GM10266 (cell line): Measurements from ENCODE around the gene NLGN4Y.

ENCODE experiments used
- DNase-seq: peaks from one replicate; pipeline ENCODE4 v3.0.0; 2012; ENCODE audit errors: extremely low spot score
- TF ChIP-seq, protein P1 (sequence below): IDR thresholded peaks from 2 replicates; pipeline ENCODE4 v1.5.1; 2012; ENCODE audit warnings: mild to moderate bottlenecking, low read depth; ENCODE audit not compliant: control insufficient read depth, insufficient read depth; ENCODE audit errors: missing control alignments

The NLGN4Y gene

DNA sequence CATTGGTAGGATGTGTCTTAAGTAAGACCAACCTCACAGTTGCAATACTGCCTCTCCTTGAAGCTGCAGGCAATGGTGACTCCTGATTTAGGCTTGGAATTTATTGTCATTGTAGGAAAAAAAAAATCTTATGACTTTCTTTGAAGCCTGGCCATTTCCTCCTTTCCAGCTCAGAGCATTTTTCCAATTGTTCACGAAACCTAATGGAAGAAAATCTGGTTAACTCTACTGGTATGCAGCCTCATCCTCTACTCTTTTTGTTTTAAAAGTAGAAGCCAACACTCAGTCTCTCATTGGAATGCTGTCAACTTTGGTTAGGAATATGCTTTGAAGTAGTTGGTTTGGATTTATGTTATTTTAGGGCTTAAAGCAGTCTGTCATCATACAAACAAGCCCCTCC lies 298.6 kb downstream of the NLGN4Y start:
- TF ChIP-seq, protein P1, sequence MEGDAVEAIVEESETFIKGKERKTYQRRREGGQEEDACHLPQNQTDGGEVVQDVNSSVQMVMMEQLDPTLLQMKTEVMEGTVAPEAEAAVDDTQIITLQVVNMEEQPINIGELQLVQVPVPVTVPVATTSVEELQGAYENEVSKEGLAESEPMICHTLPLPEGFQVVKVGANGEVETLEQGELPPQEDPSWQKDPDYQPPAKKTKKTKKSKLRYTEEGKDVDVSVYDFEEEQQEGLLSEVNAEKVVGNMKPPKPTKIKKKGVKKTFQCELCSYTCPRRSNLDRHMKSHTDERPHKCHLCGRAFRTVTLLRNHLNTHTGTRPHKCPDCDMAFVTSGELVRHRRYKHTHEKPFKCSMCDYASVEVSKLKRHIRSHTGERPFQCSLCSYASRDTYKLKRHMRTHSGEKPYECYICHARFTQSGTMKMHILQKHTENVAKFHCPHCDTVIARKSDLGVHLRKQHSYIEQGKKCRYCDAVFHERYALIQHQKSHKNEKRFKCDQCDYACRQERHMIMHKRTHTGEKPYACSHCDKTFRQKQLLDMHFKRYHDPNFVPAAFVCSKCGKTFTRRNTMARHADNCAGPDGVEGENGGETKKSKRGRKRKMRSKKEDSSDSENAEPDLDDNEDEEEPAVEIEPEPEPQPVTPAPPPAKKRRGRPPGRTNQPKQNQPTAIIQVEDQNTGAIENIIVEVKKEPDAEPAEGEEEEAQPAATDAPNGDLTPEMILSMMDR = no peak
- DNase-seq = no peak

DNA sequence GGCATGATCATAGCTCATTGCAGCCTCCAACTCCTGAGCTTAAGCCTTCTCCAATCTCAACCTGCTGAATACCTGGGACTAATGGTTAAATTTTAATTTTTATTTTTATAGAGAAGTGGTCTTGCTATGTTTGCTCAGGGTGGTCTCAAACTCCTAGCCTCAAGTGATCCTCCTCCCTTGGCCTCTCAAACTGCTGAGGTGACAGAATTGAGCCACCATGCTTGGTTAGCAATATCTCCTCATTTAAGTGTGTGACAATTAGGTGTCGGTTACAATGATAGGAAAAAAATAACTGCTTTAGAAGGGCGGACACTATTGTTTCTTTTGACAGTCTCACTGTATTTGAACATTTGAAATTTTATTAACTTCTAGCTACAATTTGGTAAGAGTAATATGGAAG lies 300.3 kb downstream of the NLGN4Y start:
- DNase-seq = no peak
- TF ChIP-seq, protein P1 = no peak

DNA sequence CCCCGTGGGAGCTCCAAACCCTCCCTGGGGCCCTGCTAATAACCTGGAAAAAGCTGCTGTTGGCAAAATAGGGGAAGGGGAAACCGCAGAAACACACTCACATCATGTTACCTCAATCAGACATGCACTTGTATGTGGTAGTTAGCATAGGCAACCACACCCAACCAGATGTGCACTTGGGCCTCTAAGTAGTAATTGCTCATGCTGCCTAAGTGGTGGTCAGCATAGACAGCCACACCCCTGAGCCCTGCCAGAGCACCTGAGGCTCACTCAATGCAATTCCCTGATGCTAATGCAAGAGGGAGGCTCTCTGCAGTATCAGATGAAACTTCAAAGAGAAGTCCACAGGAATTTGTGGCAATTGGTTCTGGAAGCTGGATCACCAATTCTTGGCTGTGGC lies 301.4 kb downstream of the NLGN4Y start:
- no peak for DNase-seq
- TF ChIP-seq, protein P1 = no peak

DNA sequence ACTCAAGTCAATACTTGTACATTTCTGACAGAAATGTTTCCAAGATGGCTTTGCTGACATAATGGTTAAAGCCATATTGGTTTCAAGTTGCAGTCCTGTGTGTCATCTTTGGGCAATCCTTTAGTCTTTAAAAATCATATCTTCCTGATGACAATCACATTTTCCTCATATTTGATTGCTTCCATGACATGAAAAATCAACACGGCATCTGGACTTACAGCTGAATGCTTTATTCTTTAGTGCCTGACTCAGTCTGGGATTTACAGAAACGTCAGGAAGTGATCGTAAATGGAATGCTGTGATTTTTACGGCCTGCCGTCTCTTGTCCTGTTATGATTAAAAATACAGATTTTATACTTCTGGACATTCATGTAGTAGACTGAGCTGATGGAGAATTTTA lies 304.2 kb downstream of the NLGN4Y start:
- TF ChIP-seq, protein P1 = no peak

DNA sequence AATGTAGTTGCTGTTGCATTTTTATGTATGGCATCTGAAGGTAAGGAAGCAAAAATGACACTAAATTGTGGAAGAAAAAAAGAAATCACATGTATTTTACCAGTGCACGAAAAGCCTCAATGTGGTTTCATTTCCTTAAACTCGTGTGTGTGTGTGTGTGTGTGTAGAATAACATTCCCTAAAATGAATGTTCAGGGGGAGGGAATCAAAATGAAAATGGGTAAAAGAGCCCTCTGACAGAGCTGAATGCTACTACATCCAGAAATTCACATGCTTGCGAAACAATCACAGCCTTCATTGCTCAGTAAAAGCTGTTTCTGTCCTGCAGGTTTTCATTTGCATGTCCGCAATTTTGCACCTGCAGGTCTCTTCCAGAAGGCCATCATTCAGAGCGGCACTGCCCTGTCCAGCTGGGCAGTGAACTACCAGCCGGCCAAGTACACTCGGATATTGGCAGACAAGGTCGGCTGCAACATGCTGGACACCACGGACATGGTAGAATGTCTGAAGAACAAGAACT lies 305.1 kb downstream of the NLGN4Y start:
- DNase-seq = no peak
- TF ChIP-seq, protein P1 = no peak

More for the DNA sequence above, 304.2 kb downstream of the NLGN4Y start:
- no peak for DNase-seq

- DNase-seq = peak; percentile 4
- TF ChIP-seq, protein P1 = no peak
These were observed 310.1 kb downstream of the NLGN4Y start for GRCh38 chrY:14834103-14835060.

- TF ChIP-seq, protein P1 = no peak
- DNase-seq = no peak
These were observed 313.1 kb downstream of the NLGN4Y start for GRCh38 chrY:14837466-14837865.
